GM18502 (cell line): ENCODE measurements around the gene UGGT2.
"Not testable (repeated sequence)": the region's sequence is repeated elsewhere in the genome, so short reads cannot be mapped to it uniquely, and the experiment has no call there.

Source experiments
- ATAC-seq: cut with Tn5 transposase; IDR thresholded peaks from one replicate; pipeline ENCODE4 v1.9.1; 2021; ENCODE audit warnings: mild to moderate bottlenecking; ENCODE audit not compliant: unreplicated experiment, poor library complexity

UGGT2 gene

GRCh38 chr13:96052656-96053002, 572 bp downstream of the UGGT2 start:
- peak; percentile 72 for ATAC-seq

DNA sequence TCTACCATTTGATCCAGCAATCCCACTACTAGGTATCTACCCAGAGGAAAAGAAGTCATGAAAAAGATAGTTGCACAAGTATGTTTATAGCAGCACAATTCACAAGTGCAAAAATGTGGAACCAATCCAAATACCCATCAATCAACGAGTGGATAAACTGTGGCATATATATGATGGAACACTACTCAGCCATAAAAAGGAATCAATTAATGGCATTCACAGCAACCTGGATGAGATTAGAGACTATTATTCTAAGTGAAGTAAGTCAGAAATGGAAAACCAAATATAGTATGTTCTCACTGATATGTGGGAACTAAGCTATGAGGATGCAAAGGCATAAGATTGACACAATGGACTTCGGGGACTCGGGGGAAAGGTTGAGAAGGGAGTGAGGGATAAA, 1.3 kb downstream of the UGGT2 start:
- ATAC-seq: not testable (repeated sequence)

- not testable (repeated sequence) for ATAC-seq
Observed at GRCh38 chr13:96051491-96051890, 1.7 kb downstream of the UGGT2 start.

DNA sequence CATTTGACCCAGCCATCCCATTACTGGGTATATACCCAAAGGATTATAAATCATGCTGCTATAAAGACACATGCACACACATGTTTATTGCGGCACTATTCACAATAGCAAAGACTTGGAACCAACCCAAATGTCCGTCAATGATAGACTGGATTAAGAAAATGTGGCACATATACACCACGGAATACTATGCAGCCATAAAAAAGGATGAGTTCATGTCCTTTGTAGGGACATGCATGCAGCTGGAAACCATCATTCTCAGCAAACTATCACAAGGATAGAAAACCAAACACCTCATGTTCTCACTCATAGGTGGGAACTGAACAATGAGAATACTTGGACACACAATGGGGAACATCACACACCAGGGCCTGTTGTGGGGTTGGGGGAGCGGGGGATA, 2.2 kb downstream of the UGGT2 start:
- not testable (repeated sequence) for ATAC-seq

DNA sequence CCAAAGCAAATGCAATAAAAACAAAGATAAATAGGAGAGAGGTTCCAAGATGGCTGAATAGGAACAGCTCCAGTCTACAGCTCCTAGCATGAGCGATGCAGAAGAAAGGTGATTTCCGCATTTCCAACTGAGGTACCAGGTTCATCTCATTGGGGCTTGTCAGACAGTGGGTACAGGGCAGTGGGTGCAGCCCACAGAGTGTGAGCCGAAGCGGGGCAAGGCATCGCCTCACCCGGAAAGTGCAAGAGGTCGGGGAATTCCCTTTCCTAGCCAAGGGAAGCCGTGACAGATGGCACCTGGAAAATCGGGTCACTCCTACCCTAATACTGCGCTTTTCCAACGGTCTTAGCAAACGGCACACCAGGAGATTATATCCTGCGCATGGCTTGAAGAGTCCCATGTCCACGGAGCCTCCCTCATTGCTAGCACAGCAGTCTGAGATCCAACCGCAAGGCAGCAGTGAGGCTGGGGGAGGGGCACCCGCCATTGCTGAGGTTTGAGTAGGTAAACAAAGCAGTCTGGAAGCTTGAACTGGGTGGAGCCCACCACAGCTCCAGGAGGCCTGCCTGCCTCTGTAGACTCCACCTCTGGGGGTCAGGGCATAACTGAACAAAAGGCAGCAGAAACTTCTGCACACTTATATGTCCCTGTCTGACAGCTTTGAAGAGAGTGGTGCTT, 6.6 kb downstream of the UGGT2 start:
- ATAC-seq: not testable (repeated sequence)

DNA sequence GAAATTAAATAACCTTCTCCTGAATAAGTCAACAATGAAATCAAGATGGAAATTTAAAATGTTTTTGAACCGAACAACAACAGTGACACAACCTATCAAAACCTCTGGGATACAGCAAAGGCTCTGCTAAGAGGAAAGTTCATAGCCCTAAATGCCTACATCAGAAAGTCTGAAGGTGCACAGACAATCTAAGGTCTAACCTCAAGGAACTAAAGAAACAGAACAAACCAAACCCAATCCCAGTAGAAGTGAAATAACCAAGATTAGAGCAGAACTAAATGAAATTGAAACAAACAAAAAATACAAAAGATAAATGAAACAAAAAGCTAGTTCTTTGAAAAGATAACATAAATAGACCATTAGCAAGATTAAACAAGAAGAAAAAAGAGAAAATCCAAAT, 9.0 kb downstream of the UGGT2 start:
- ATAC-seq: no peak

DNA sequence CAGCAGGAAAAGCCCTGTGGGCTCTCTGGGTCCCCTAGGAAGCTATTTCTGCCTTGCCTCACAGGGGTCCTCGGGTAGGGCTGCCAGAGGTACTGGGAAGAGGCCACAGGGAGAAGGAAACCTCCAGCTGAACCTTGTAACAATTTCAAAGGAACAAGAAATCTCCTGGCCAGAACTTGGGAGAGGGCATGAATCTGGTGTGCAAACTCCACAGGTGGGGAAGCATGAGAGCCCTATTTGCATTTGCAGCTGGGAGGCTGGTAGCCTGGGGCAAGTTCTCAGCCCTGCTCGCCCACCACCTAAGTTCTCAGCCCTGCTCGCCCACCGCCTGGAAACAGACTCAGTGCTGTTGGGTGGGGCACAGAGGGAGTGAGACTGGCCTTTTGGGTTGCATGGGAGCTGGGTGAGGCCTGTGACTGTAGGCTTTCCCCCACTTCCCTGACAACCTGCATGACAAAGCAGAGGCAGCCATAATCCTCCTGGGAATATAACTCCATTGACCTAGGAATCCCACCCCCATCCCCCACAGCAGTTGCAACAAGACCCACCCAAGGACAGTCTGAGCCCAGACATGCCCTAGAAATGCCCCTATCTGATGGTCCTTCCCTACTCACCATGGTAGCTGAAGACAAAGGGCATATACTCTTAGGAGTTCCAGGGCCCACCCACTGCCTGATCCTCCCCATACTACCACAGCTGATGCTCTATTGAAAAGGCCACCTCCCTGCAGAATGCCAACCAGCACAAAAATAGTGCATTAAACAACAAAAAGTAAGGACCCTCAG, 11.7 kb downstream of the UGGT2 start:
- no peak for ATAC-seq

- ATAC-seq: no peak
Observed at GRCh38 chr13:96036515-96036914, 16.7 kb downstream of the UGGT2 start.

DNA sequence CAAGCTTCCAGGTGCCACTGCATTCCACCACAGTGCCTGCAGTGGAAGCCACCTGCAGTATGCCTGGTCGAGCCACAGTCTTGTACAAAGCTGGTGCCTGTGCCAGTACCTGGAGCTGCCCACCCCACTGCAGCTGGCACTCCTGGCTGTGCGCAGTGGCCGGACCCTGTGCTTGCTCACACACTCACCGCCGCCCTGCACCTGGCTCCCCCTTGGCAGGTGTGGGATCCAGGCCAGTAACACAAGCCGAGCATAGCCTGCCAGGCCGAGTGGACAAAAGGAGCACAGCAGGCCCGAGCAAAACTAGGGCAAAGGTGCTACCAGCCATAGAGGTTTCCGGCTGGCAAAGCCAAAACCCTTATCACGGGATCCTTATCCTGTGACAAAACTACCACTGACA, 18.5 kb downstream of the UGGT2 start:
- no peak for ATAC-seq

DNA sequence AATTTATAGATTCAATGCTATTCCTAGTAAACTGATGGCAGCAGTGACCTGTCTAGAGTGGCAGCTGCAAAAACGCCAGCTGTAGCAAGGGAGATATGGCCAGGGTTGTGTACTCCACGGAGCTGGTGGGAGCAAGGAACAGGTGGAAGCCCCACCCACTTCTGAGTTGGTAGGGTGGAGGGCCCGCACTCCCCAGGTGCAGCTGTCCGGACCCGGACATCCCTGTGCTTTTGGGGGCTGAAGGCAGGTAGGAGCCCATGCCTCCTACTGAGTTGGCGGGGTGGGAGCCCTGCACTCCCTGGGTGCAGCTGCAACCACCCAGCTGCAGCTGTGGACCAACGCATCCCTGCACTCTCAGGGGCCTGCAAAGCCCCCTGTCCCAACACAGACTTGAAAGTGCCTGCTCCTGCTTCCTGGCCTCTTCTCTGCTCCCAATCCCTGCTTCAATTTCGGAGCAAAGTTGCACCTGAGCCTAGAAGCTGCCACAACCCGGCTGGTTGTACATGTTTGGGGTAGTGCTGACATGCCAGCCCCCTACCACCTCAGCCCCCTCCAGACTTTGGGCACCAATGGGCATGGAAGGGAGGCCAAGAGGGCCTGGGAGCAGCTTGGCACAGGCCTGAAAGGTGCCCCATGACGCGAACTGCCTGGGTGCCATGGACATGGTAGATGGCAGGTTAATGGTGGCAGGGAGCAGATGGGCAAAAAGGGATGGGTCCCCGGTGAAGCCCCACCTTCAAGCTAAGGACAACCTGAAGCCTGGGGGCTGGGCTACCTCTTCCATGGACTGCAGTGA, 19.8 kb downstream of the UGGT2 start:
- ATAC-seq: no peak

DNA sequence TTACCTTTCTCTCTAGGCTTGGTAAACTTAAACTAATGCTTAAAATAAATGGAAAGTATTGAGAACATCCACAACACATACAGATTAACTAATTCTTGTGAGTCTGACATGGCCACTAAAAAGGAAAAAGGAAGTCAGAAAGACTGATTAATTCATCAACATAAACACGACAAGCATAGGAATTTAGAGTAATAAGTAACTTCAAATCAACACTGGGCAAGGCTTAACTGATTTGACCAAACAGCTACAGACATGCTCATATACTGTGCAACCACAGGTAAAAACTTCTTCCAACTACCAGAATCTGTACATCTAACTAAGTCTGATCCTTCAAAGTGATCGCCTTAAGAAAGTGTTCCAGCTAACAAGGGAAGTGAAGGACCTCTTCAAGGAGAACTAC, 20.5 kb downstream of the UGGT2 start:
- ATAC-seq: no peak

DNA sequence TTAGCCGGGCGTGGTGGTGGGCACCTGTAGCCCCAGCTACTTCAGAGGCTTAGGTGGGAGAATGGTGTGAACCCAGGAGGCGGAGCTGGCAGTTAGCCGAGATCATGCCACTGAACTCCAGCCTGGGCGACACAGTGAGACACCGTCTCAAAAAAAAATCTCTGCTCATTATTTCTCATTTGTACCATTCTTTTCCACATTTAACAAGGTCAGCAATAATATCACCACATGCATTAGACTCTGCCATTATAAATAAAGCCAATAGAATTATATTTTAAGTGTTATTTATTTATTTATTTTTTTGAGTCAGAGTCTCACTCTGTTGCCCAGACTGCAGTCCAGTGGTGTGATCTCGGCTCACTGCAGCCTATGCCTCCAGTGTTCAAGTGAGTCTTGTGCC, 24.2 kb downstream of the UGGT2 start:
- no peak for ATAC-seq

GRCh38 chr13:96027496-96027895, 25.7 kb downstream of the UGGT2 start:
- ATAC-seq: no peak

DNA sequence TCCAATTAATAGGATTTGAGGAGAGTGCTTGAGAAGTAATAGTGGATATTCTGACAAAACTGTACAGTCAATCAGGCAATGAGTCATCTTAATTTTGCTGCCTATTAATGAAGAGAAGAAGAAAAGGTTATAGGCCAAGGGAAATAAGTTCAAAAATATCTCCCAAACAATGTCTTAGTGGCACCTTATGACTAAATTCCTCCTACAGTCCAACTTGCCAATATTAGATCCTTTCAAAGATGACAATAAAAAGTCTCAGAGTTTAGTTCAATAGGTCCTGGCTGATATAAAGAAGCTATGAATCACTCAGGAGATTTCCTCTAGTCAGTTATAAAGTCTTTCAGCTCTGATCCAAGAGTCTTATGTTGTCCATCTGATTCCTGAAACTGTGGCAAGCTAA, 27.9 kb downstream of the UGGT2 start:
- ATAC-seq: no peak

DNA sequence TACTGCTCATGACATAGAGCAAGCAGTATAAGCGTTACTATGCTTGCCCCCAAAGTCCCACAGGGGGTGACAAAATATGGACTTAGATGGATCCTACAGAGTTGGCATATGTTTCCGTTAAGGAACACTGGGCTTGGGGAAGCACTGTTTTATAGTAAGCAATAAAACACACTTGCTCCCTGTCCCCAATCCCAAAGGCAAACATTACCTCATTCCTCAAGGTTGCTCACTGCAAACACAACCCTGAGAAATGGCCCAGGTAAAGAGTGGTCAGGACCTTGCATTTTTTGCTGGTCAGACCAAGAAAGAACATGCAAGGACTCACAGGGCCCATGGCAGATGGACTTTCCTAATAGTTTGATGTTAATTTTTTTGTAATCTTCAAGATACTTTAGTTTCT, 32.3 kb downstream of the UGGT2 start:
- no peak for ATAC-seq

GRCh38 chr13:96020155-96020575, 33.0 kb downstream of the UGGT2 start:
- ATAC-seq: peak; percentile 96

DNA sequence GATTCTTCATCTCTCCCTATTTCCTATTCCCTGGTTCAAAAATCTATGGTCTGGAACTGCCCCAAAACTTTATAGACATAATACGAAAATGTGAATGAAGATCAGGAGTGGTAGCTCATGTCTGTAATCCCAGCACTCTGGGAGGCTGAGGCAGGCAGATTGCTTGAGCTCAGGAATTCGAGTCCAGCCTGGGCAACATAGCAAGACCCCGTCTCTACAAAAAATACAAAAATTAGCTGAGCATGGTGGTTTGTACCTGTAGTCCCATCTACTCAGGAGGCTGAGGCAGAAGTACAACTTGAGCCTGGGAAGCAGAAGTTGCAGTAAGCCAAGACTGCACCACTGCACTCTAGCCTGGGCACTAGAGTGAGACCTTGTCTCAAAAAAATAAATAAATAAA, 35.1 kb downstream of the UGGT2 start:
- ATAC-seq: no peak

- no peak for ATAC-seq
Observed at GRCh38 chr13:96011291-96011872, 41.8 kb downstream of the UGGT2 start.

GRCh38 chr13:96003304-96003703, 49.9 kb downstream of the UGGT2 start:
- no peak for ATAC-seq

GRCh38 chr13:96002322-96003131, 50.7 kb downstream of the UGGT2 start:
- no peak for ATAC-seq
